ENCODE data around the gene CPXM2. TPM values are rescaled to one million over a fixed set of nuclear protein-coding genes. Genes with fewer than 3 reads are reported as not detected.

CPXM2 gene
- total RNA-seq, 1 donor from 2014 or later, result 12.1 TPM

GRCh38 chr10:123885406-123886170 lies 6.0 kb downstream of the CPXM2 start:
- no peak for TF ChIP-seq CTCF (IDR thresholded peaks at IDR 0.05; ENCODE audit: insufficient read depth, low read length, poor library complexity, severe bottlenecking)
- Histone ChIP-seq H3K4me3 (ENCODE audit: low read depth, low read length) (no peak overlapping the region), H3K36me3 (ENCODE audit: control insufficient read depth, insufficient read depth, low read length) (no peaks in the 10 kb centered on the region), H3K27me3 (ENCODE audit: control insufficient read depth, insufficient read depth, low read length) (peaks cover 5% of the 10 kb centered on the region)
- no peak for DNase-seq (ENCODE audit: low read depth)

GRCh38 chr10:123884907-123885381 lies 6.7 kb downstream of the CPXM2 start:
- TF ChIP-seq CTCF (IDR thresholded peaks at IDR 0.05; ENCODE audit: insufficient read depth, low read length, poor library complexity, severe bottlenecking), result no peak
- no peak for DNase-seq (ENCODE audit: low read depth)
- no peaks in the 10 kb centered on the region for H3K27me3 ChIP-seq (ENCODE audit: control insufficient read depth, insufficient read depth, low read length)

GRCh38 chr10:123884351-123884906 lies 7.2 kb downstream of the CPXM2 start:
- H3K36me3 ChIP-seq (ENCODE audit: control insufficient read depth, insufficient read depth, low read length), result no peaks in the 10 kb centered on the region
- no peak overlapping the region for H3K4me3 ChIP-seq (ENCODE audit: low read depth, low read length)
- DNase-seq (ENCODE audit: low read depth), result no peak
- TF ChIP-seq CTCF (IDR thresholded peaks at IDR 0.05; ENCODE audit: insufficient read depth, low read length, poor library complexity, severe bottlenecking), result no peak
- H3K27me3 ChIP-seq (ENCODE audit: control insufficient read depth, insufficient read depth, low read length), result no peaks in the 10 kb centered on the region

More at GRCh38 chr10:123884907-123885381, 6.7 kb downstream of the CPXM2 start:
- H3K36me3 ChIP-seq (ENCODE audit: control insufficient read depth, insufficient read depth, low read length), result no peaks in the 10 kb centered on the region
- H3K4me3 ChIP-seq (ENCODE audit: low read depth, low read length), result no peak overlapping the region

GRCh38 chr10:123883673-123884320 lies 7.8 kb downstream of the CPXM2 start:
- no peaks in the 10 kb centered on the region for H3K36me3 ChIP-seq (ENCODE audit: control insufficient read depth, insufficient read depth, low read length)
- H3K27me3 ChIP-seq (ENCODE audit: control insufficient read depth, insufficient read depth, low read length), result no peaks in the 10 kb centered on the region
- no peak overlapping the region for H3K4me3 ChIP-seq (ENCODE audit: low read depth, low read length)
- TF ChIP-seq CTCF (IDR thresholded peaks at IDR 0.05; ENCODE audit: insufficient read depth, low read length, poor library complexity, severe bottlenecking), result no peak
- no peak for DNase-seq (ENCODE audit: low read depth)

- Histone ChIP-seq H3K4me3 (ENCODE audit: low read depth, low read length) (no peak overlapping the region), H3K27me3 (ENCODE audit: control insufficient read depth, insufficient read depth, low read length) (no peaks in the 10 kb centered on the region), H3K36me3 (ENCODE audit: control insufficient read depth, insufficient read depth, low read length) (no peaks in the 10 kb centered on the region)
- no peak for DNase-seq (ENCODE audit: low read depth)
- TF ChIP-seq CTCF (IDR thresholded peaks at IDR 0.05; ENCODE audit: insufficient read depth, low read length, poor library complexity, severe bottlenecking), result no peak
Measured at GRCh38 chr10:123882681-123883445, 8.7 kb downstream of the CPXM2 start.

Measured in kidney epithelial cell (primary cell).